ENCODE measurements around the gene PICALM. TPM values are rescaled to one million over a fixed set of nuclear protein-coding genes. Genes with fewer than 3 reads are reported as not detected.
"Not testable (repeated sequence)": the region's sequence is repeated elsewhere in the genome, so short reads cannot be mapped to it uniquely, and the experiment has no call there.

The PICALM gene
- total RNA-seq, 1 experiment from 2014 or later, result 341 TPM

DNA sequence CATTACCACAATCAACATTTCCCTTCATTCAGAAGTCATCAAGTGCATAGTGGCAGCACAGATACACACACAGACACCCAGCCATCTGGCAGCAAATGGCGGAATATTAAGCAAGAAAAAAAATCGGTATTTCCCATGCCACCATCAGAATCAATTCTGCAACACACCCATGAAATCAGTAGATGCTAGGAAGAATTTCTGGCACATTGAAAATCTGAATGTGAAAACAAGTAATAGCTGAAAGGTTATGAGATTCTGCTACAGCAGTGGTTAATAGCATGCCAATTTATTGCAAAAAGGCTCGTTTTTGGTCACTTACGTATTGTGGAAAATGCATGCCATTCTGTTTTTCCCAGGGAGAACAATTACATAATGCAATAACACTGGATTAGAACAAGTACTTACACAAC, 91.1 kb downstream of the PICALM start:
- no peak for DNase-seq (ENCODE audit: low read depth)

DNA sequence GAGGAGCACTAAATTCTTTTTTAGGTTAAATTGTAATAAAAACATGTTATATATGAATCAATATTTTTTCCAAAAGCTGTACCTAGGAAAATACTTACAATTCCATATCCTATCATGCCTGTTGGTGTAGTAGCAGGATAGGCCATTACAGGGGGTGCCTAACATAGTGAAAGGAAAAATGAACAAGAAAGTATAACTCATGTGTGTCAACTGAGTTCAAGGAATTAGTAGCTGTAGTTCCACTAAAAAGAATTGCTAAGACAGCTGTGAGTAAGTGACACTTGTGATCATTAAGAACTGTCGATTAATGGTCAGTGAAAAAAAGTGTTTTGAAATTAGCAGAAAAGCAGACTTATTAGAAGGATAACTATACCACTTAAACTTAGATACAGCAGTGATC, 92.4 kb downstream of the PICALM start:
- DNase-seq (ENCODE audit: low read depth), result no peak

DNA sequence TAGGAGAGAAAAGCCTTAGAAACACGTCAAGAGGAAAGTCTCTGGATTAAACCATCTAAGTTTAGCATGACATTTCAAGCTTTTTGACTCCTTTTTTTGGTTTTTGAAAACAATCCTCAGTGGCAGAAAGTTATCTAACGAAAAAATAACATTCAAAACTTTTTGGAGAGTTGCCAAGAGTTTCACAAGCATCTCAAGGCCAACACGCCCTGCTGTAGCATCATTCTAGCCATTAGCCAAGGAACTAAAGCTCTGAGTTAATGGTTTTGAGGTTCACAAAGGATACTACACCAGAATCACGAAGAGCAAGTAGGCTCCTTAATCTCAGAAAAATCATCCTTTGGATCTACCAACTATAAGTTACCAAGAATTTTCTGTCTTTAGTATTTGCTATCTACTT, 94.8 kb downstream of the PICALM start:
- DNase-seq (ENCODE audit: low read depth), result no peak

DNA sequence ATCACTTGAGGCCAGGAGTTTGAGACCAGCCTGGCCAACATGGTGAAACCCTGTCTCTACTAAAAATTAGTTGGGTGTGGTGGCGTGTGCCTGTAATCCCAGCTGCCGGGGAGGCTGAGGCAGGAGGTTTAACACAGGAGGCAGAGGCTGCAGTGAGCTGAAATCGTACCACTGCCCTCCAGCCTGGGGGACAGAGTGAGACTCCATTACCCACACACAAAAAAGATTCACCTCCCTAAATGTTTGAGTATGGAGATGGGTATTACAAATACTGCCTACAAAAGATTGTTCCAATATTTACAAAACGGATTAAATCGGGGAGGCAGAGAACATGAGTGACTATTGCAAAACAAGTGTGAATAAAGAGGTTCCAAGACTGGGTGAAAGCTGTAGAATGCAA, 98.3 kb downstream of the PICALM start:
- DNase-seq (ENCODE audit: low read depth), result no peak

DNA sequence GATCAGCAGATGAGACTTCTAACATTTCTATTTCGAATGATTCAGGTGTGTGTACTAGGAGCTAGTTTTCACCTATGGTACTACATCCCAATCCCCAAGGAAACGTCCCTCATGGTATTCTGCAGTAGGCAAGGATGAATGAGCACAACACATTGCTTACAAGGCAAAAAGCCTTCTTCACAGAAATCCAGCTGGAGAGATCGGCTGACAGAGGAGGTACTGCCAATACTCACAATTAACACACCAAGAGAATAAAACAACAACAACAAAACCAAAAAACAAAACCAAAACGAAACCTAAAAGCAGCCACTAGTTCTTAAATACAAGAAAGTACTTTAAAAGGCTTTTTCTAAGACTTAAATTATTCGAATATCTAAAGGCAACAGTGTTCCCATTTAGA, 101.4 kb downstream of the PICALM start:
- no peak for DNase-seq (ENCODE audit: low read depth)

DNA sequence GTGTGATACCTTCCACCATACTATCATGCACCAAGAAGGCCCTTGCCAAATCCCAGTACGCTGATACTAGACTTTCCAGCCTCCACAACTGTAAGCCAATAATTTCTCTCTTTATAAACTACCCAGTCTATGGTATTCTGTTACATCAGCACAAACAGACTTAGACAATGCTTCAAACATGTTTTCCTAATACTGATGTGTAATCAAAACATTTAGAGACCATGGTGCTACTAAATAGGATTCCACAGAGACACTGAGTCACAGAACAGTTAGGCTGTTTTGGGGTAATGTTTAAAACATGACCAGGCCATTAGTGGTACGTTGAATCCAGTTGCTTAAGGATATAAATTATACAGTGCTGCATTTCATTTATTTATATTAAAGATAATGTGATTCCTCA, 103.7 kb downstream of the PICALM start:
- no peak for DNase-seq (ENCODE audit: low read depth)

DNA sequence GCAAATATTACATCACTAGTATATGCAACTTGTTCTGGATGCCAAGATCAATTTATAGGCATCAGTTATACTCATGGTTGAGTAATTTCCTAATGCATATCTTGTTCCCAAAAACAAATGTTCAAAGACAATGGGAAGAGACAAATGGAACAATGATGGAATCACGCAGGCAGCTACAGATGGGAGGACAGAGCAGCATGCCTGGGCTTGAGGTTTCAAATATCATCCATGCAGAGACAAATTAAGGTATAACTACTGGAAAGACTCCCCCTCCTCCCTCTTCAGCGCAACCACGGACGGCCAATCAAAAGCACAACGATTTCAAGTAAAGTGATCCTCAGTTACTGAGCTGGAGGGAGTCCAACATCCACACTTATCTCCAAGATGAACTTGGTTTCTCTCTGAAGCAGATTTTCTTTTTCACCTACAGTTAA, 106.9 kb downstream of the PICALM start:
- no peak for DNase-seq (ENCODE audit: low read depth)

DNA sequence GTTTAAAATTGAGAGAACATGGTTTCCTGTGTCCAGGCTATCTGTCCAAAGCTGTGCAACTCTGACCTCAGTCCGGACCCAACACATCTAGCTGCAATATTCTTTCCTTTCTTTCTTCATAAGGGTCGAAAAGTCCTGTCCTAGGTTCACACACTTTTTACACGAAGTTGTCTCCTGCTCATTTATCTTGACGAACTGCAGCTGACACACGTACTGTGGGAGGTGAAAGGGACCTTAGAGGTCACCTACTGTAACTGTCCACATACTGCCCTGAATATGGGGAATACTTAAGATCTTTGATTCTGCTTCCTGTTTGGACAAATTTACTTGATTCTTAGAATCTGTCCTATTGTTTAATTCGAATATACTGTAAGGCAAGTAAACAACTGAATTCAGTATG, 107.8 kb downstream of the PICALM start:
- DNase-seq (ENCODE audit: low read depth), result no peak

DNA sequence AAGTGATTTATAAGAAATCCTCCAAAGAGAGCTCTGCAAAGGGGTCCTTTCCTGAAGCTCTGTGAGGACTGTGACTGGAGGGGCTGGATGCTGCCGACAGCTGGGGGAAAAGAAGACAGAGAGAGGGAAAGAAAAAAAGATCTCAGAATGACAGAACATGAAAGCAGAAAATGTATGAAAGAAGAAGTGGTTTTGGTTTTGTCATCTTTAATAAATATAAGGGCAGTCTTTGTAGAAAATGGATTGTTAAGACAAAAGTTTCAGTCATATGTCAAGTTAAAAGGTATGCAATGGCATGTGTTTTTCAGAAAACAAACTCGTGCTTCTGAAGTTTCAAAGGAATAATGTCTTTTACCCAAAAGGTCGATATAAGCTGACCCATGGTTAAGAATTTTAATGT, 108.2 kb downstream of the PICALM start:
- no peak for DNase-seq (ENCODE audit: low read depth)

DNA sequence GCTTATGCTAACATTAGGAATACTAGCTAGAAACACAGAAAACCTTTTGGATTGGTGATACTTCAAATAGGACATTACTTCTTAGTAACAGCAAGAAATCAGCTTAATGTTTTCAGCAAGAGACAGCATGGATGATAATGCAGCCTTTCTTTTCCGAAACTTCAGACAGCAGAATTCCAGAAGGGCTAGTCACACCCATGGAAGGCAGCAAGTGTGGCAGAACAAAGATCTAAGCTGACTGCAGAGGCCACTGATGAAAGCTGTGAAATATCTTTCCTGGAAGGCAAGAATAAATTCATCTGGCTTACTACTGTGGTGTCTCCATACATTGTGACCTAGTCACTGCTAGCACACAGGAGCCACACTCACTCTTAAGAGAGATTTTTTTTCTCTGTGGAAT, 113.4 kb downstream of the PICALM start:
- peak; percentile 31 for DNase-seq (ENCODE audit: low read depth)

DNA sequence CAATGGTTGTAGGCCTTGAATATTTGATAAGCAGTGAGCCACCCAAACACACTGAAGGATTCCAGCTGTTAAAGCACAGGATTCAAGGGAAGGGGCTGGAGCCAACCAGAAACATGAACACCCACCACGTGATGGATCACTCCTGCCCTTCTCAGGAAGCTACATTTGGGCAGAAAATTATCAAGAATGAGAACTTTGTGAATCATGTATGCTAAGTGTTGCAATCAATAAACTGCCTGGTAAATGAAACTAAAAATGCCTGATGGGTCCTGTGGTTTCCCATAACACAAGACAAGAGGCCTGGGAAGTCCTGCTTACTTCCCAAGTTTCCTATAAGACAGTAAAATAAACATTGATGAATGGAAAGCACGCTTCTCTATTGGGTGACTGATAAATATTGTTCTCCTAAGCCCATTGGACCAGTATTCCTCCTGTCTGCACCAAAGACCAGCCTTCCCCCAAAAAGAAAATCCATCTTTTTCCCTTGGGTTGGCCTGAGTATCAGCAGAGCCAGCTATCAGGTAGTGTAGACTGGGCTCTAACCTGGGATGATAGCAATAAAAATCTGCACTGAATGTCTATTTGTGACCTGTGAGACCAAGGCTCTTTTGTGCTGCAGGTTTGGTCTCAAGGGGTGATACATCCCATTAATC, 115.3 kb downstream of the PICALM start:
- peak; percentile 45 for DNase-seq (ENCODE audit: low read depth)

DNA sequence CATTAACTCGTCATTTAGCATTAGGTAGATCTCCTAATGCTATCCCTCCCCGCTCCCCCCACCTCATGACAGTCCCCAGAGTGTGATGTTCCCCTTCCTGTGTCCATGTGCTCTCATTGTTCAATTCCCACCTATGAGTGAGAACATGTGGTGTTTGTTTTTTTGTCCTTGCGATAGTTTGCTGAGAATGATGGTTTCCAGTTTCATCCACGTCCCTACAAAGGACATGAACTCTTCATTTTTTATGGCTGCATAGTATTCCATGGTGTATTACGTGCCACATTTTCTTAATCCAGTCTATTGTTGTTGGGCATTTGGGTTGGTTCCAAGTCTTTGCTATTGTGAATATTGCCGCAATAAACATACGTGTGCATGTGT, 116.8 kb downstream of the PICALM start:
- not testable (repeated sequence) for DNase-seq (ENCODE audit: low read depth)

DNA sequence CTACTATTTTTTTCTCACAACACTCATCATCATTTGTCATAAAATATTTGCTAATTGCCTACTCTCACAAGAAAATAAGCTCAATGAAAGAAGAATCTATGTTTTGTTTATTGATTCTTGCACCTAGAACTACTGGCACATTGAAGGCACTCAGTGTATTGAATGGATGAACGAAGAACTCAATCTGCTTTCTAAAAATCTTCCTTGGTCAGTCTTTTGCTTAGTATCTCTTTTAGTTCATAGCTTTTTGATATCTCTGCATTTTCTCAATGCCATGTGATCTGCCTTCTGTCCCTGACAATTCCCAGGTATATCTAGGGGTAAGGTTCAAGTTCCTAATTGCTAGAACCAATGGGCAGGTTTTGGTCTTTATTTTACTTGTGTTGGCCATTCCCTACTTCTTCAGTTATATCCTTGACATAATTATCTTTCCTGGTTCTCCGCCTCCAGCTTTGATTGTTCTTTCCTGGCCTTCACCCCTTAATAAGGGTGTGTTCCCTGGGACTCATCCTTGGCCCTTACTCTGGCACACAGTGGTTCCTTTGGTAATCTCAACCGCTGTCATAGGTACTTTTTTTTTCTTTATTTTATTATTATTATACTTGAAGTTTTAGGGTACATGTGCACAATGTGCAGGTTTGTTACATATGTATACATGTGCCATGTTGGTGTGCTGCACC, 117.3 kb downstream of the PICALM start:
- no peak for DNase-seq (ENCODE audit: low read depth)

DNA sequence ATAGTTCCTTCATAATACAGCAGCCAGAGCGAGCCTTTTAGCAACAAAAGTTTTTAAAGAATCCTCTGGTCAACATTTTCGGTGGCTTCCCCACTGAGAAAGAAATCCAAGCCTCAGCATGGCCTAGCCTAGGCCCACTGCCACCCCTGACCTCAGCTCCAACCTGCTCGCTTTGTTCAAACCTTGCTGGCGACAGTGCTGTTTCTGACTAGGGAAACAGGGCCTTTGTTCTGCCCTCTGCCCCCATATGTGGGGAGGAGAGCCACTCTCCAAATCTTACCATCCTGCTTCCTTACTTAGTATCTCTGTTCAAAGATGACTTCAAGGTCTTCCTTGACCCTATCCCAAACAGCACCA, 117.9 kb downstream of the PICALM start:
- DNase-seq (ENCODE audit: low read depth), result no peak

DNA sequence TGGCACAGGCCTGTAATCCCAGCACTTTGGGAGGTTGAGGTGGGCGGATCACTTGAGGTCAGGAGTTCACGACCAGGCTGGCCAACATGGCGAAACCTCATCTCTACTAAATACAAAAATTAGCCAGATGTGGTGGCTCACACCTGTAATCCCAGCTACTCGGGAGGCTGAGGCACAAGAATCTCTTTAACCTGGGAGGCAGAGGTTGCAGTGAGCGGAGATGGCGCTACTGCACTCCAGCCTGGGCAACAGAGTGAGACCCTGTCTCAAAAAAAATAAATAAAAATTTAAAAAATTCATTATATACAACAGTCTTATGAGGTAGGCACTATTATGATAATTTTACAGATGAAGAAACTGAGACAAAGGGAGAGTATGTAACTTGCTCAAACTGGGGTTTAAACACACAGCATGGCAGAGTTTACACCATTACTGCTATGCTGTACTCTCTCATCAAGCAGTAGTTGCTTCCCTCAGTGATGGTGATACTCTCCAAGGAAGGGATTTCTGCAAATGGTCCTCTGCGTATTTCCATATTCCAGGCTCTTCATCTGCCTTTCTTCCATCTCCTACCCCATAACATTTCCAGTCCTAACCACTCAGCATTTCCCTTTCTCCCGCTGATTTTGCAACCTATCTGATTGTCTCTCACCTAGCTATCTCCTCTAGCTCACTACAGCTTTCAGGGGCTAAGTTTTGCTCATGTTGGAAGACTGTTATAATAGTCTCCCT, 118.4 kb downstream of the PICALM start:
- DNase-seq (ENCODE audit: low read depth), result no peak

DNA sequence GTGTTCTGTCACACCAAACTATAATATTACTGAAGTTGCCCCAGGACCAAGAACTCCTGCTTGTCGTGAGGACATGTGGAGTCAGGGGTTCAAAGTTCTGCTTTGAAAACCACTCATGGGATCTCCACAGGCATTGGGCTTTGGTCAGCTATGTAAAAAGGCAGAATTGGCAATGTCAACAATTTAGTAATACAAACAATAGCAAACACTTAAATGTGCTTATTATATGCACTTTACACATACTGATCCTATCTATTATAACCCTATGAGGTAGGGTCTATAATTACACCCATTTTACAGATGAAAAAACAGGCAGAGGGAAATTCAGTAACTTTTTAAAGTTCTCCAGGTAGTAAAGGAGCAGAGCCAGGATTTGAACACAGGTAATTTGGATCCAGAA, 119.1 kb downstream of the PICALM start:
- no peak for DNase-seq (ENCODE audit: low read depth)

DNA sequence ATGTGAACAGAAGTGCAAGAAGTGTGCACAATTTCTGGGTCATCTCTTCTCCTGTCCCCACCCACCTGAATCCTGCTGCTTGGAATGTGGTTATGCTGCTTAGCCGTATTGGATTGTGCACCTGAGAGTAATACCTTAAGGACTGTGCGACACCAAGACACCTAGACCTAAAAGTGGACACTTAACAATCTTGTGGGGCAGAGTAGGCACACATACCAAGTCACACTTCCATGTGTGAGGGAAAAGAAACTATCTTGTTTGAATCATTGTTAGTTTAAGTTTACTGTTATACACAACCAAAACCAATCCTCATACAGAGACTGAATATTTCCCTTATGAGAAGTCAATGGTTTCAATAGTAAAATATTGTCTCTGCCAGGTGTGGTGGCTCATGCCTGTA, 120.0 kb downstream of the PICALM start:
- DNase-seq (ENCODE audit: low read depth), result no peak

DNA sequence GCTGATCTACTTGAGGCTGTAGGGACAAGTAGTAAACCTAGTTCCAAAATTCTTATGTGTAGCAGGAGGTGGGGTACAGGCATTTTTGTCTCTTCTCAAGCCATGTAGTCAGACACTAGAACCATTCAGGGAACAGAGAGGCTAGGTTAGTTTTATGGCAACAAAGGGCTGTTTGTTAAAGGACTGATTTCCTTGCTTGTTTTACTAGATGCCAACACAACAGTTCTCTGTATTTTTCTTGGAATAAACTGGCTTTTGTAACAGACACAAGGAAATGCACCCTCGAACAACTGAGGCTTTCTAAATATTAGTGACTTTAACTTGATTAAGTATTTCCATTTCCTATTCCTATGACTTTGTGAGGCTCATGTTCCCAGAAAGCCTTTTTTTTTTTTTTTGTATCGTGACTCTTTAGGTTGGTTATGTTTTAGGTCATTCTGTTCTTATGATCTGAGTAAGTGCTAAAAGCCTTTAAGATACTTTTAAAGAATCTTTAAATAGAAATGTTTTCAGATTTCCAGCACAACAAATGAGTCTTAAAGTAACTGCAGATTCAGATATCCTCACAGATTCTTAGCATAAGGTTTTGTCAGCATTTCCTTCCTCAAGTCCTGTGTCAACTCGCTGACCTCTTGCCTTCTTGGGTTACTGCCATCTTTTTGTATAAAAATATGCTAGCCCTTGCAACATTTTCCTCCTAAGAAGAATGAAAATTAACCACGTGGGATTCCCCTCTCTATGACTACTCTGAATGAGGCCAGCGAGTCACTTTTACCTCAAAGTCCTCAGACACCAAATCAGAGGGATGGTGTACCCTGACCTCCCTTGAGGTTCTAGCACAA, 121.2 kb downstream of the PICALM start:
- peak; percentile 89 for DNase-seq (ENCODE audit: low read depth)

DNA sequence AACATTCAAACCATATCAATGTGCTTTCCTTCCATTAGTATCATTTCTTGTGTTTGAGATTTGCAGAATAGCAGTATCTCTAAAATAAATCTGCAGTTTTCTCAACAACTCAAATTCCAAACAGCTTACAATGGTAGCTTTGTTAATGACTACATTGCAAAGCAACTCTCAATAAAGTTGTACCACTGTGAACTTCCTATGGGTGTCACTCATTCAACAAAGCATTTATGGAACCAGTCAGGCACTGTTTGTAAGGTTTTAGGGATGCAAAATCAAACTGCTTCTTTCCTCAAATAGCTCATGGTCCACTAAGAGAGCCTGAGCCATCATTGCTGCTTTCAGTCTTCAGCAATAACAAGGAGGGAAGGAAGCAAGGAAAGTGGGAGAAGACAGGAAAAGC, 122.7 kb downstream of the PICALM start:
- DNase-seq (ENCODE audit: low read depth), result peak; percentile 32

DNA sequence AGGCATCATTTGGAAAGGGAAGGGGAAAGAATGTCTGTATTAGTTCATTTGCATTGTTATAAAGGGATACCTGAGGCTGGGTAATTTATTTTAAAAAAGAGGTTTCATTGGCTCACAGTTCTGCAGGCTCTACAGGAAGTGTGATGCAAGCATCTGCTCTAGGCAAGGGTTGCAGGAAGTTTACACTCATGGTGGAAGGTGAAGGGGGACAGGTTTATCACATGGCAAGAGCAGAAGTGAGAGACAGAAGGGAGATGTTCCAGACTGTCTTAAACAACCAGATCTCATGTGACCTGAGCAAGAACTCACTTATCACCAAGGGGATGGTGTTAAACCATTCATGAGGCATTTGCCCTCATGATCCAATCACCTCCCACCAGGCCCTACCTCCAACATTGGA, 123.1 kb downstream of the PICALM start:
- no peak for DNase-seq (ENCODE audit: low read depth)

DNA sequence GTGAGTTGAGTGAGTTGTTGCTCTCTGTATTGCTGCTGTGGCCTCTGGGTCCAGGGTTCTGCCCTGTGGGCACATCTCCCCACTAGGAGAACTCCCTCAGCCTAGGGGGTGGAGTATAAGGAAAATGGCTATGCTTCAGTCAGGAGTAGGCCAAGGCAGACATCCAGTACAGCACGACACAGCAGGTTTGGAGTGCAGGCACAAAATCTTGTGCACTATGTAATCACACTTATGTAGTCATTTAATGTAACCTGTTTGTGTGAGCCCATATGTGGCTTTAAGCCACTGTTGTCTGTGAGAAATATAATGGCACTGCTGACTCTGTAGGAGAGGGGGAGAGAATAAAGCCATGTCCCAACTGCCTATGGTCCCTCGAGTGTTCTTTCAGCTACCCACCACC, 123.6 kb downstream of the PICALM start:
- no peak for DNase-seq (ENCODE audit: low read depth)

DNA sequence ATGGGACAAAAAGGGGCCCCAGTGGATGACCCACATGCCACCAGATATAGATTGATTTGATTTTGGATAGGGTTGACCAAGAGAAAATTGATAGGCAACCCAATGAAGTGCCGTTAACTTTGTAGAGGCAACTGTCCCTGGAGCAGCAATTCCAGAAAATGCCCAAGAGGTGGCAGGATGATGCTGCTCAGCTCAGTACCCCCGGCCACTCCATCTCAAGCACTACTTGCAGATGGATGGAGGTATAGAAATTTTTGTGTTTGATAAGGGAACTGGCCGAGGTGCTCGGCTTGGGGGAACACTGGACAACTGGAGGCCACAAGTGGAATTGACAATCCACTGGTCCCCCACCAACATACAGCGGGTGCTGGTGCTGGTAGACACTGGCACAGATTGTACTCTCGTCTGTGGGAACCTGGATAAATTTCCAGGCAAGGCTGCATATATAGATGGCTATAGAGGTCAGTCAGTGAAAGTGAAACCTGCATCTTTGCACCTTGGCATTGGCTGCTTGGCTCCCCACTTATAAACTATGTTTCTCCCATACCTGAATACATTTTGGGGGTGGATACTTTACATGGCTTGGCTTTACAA, 127.4 kb downstream of the PICALM start:
- peak; percentile 63 for DNase-seq (ENCODE audit: low read depth)
